ENCODE data around the gene PER1.
"Not testable (repeated sequence)": the region's sequence is repeated elsewhere in the genome, so short reads cannot be mapped to it uniquely, and the experiment has no call there.

PER1 gene

GRCh38 chr17:8117980-8118768, 34.0 kb downstream of the PER1 start, which contains the start of gene ALOXE3:
ALOXE3 (minus strand) TSS chr17:8118514; CDS start chr17:8117990, 524 bp downstream.
- no peak for DNase-seq

GRCh38 chr17:8117367-8117979, 34.7 kb downstream of the PER1 start:
- DNase-seq = no peak

DNA sequence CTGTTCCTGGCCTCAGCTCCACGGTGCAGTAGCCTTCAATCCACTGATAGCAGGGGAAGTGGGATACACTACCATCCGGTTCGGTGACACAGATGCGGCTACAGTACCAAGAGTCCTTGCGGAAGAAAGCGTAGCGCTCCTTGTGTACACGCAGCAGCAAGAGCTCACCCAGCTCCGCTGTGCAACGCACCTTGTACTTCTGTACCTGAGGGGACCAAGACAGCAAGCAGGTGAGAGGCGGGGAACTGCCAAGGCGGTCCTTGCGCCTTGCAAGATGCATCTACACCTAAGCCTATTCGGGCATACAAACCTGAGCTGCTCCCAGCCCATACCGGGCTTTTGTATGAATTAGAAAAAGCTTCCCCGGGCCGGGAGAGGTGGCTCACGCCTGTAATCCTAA, 35.4 kb downstream of the PER1 start:
- DNase-seq = no peak

DNA sequence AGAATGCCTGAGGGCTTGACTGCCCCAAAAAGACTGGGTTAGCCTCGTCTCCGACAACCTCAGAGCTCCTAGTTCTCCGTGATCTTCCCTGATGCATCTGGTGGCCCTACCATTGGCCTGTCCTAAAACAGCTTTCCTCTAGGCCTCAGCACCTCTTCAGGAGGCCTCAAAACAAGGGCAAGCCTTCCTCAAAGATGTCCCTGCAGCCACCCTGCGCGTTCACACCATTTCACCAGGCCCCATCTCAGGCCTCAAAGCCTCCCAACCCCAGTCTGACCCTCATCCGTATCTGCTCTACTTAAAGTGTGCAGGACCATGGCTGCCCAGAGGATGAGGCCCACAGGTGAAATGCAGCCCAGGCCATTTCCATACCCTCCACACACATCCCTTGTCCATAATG, 41.3 kb downstream of the PER1 start:
- no peak for DNase-seq

DNA sequence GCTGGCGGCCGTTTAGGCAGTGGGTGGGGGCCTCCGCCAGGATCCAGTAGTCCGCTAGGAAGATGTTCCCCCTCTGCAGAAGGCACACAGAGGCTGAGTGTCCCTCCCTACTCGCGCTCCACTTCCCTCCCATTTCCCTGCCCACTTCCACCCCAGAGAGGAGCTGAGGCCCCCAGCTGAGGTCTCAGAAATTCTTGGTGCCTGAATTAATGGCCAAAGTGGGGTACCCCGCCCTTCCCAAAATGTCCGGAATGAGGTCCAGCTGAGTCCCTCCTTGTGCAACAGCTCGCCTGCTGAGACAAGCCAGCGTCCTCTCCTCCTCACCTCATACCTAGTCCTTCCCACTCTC, 41.8 kb downstream of the PER1 start:
- no peak for DNase-seq

GRCh38 chr17:8109661-8110455, 42.3 kb downstream of the PER1 start:
- DNase-seq = no peak

GRCh38 chr17:8108972-8109660, 43.1 kb downstream of the PER1 start:
- DNase-seq = no peak

DNA sequence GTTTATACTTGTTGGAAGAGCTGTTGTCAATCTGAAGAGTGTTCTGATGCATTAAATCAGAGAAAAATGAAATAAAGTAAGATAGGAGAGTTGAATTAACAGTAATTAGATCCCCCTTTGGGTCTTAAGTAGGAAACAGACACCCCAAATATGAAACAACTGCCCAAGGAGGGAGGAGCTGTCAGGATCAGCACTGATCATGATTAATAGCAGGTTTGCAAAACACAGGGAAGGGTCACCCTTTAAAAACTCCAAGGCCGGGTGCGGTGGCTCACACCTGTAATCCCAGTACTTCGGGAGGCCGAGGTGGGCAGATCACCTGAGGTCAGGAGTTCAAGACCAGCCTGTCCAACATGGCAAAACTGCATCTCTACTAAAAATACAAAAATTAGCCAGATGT, 45.2 kb downstream of the PER1 start:
- DNase-seq = not testable (repeated sequence)

DNA sequence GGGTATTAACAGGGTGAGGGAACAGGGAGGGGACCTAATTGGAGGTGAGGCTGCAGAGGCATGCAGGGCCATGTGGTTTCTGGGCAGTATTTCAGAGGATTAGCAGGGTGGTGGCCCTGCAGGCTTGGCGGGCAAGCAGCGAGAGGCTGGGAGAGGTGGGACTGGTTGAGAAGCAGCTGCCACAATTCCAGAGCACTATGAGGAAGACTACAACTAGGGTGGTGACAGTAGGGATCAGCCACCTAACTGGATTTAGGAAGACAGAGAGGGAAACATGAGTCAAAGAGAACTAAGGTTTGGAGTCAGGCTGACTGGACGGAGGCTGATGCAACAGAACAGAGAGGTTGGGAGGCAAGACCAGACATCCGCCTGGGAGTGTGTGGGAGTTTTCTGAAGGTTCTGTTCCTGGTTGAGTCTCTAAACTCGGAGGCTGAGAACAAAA, 46.2 kb downstream of the PER1 start:
- no peak for DNase-seq

DNA sequence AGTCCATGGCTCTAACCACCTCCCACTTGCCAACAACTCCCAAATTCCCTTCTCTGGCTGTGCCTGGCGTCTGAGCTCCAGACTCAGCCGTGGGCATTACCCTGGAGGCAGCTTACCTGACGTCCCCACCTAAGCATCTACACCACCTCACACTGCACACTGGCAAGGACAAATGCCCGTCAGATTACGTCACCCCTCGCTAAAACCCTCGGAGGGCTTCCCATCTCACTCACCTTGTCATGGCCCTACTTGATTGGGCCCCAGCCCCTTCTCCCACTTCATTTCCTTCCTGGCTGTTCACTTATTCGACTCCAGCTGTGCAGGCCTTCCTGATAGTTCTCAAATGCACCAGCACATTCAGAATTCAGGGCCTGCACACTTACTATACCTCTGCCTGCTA, 47.3 kb downstream of the PER1 start:
- DNase-seq = no peak

DNA sequence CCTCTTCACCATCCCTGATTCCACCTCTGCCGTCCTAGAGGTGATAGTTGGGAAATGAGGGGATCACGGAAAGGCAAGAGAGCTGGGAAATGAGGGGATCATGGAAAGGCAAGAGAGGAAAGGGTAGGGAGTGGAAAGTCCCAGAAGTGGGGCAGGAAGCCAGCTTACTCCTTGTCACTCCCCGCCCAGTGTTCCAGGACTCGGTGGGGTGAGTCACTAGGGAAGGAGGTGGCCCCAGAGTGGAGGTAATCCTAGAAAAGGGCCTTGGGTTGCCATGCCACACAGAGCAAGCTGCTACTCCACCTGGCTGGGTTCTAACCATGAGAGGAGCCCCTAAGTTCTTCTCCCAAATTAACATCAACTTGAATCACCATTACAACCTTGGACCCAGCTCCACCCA, 48.7 kb downstream of the PER1 start:
- DNase-seq = no peak

GRCh38 chr17:8101721-8102120, 50.5 kb downstream of the PER1 start:
- no peak for DNase-seq

DNA sequence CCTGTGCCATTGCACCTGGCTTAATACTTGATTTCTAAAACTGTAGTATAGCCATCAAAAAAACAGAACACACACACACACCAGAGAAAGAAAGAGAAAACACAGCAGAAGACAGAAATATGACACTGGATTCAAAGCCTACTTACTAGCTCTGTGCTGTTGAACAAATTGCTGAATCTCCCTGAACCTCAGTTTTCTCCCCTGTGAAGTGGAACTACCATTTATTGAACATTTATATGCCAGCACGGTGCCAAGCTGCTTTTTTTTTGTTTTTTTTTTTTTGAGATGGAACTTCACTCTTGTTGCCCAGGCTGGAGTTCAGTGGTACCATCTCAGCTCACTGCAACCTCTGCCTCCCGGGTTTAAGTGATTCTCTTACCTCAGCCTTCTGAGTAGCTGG, 51.4 kb downstream of the PER1 start:
- DNase-seq = no peak

- DNase-seq = no peak
These were observed 52.1 kb downstream of the PER1 start for GRCh38 chr17:8100111-8100510.

DNA sequence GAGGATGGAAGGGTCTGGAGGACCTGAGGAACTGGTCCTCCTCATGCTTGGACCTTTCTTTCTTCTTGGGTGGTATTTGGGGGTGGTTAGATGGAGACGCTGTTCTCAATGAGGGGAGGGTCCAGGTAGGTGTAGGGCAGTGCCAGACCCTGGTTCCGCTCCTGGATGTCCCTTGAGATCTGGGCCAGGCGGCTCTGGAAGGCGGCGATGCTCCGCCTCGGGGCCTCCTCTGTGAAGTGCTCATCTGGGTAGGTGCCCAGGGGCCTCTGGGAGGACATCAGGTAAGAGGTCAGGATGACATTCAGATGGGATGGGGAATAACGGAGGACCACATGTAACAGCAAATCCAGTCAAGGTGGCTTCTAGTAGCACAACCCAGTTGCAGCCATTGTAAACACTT, 55.7 kb downstream of the PER1 start:
- no peak for DNase-seq

DNA sequence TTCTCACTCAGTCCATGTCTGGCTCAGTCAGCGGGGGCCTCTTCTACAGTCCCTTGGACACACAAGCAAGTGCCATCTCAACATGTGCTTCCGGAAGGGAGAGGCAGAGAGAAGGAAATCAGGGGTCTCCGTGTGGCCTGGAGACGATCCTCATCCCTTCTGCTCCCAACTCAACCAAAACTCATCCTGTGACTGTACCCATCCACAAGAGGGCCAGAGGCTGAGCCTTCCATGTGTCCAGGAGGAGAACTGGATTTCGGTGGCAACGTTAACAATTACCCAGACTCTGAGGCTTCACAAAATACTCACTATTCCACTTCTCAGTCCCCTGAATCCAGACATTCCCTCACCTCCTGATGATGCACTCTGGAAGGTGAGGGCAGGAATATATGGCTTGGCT, 56.8 kb downstream of the PER1 start:
- no peak for DNase-seq

GRCh38 chr17:8091033-8091687, 61.0 kb downstream of the PER1 start:
- DNase-seq = no peak
